Left cardiac atrium (tissue), 4 donors: ENCODE results near the gene ZNF638. TPM values are rescaled to one million over a fixed set of nuclear protein-coding genes. Genes with fewer than 3 reads are reported as not detected.
"Not testable (repeated sequence)": the region's sequence is repeated elsewhere in the genome, so short reads cannot be mapped to it uniquely, and the experiment has no call there.

Experiments
- ATAC-seq, 2 donors: fragments of 200-7000 bp; cut with Tn5 transposase; one replicate each; pipeline ENCODE4 v1.9.1; 2020; ENCODE audit warnings: mild to moderate bottlenecking in 2 of 2, moderate library complexity in 2 of 2
- DNase-seq: peaks from one replicate; pipeline ENCODE4 v3.0.0-alpha.2; 2020
- intact Hi-C, 2 donors: fragments of 100-400 bp; cut with DNase I; formaldehyde crosslinking; loops; one replicate each; pipeline versions ENCODE4 v1.14.1 to v1.15.1; 2022 to 2023
- long read RNA-seq: library from polyadenylated mRNA; unstranded; transcript quantifications from one replicate; pipeline ENCODE4 v2.0.0, GENCODE V29; 2021
- total RNA-seq, 2 donors: library from RNA; stranded (reverse); fragmentation: NEBNext Ultra II Directional; extraction: Animal tissue kit (Norgen Biotek cat#: 25700); gene quantifications; one replicate each; pipeline ENCODE4 v1.2.1, GENCODE V29; 2021
- donor health status: DM: no; HTN: yes; CAD: no.
- donor health status: DM: no; HTN: yes; CAD: no; lungs with severe emphysema.
- donor health status: DM: yes; HTN: yes; CAD: no.
- donor health status: Dilated cardiomyopathy.

Gene ZNF638
- 10 to 100 TPM; 68.7 to 72.8 TPM for total RNA-seq
- long read RNA-seq, partial matches to known transcripts: 21 of 42 reads
- long read RNA-seq, other reads (novel, unspliced or antisense): 20 of 42 reads

GRCh38 chr2:71331581-71332434 is at the start of gene ZNF638:
ZNF638 (plus strand) TSS chr2:71331782; CDS start chr2:71348955, 17,173 bp downstream.
- DNase-seq: peak; percentile 96
- intact Hi-C loops: loop anchor here in 1 of 2 donors (1.0 kb wide), 1 partner anchor 108 kb away; no protein-coding TSS in a partner anchor
- ATAC-seq: peak; percentile 99

GRCh38 chr2:71281950-71282349 is 49.6 kb upstream of the ZNF638 start:
- intact Hi-C loops: no loop called here
- DNase-seq (no peak), ATAC-seq (no peak)

GRCh38 chr2:71282493-71282892 is 49.1 kb upstream of the ZNF638 start:
- ATAC-seq: peak in 1 of 2 donors; percentile 46
- intact Hi-C loops: no loop called here
- no peak for DNase-seq

- DNase-seq: no peak
- intact Hi-C loops: no loop called here
- ATAC-seq: no peak
Measured at GRCh38 chr2:71283131-71283530, 48.5 kb upstream of the ZNF638 start.

- no peak for ATAC-seq
- intact Hi-C loops: no loop called here
- DNase-seq: no peak
Measured at GRCh38 chr2:71285706-71286105, 45.9 kb upstream of the ZNF638 start.

- no peak for ATAC-seq
- no peak for DNase-seq
- intact Hi-C loops: no loop called here
Measured at GRCh38 chr2:71291398-71291797, 40.2 kb upstream of the ZNF638 start.

GRCh38 chr2:71292159-71292558 is 39.4 kb upstream of the ZNF638 start:
- intact Hi-C loops: no loop called here
- ATAC-seq: no peak
- no peak for DNase-seq

GRCh38 chr2:71298914-71299313 is 32.7 kb upstream of the ZNF638 start:
- intact Hi-C loops: loop anchor here in 1 of 2 donors (5.0 kb wide), 1 partner anchor 213 kb away; no protein-coding TSS in a partner anchor
- DNase-seq (no peak), ATAC-seq (no peak)

- ATAC-seq: no peak
- intact Hi-C loops: loop anchor here in 1 of 2 donors (5.0 kb wide), 1 partner anchor 213 kb away; no protein-coding TSS in a partner anchor
- no peak for DNase-seq
Measured at GRCh38 chr2:71299507-71299906, 32.1 kb upstream of the ZNF638 start.

GRCh38 chr2:71303849-71304248 is 27.7 kb upstream of the ZNF638 start:
- no peak for ATAC-seq
- intact Hi-C loops: loop anchor here in 1 of 2 donors (5.0 kb wide), 1 partner anchor 203 kb away; no protein-coding TSS in a partner anchor
- DNase-seq: no peak

- no peak for DNase-seq
- ATAC-seq: peak; percentile 47 to 92
- intact Hi-C loops: no loop called here
Measured at GRCh38 chr2:71306762-71307161, 24.8 kb upstream of the ZNF638 start.

- no peak for DNase-seq
- intact Hi-C loops: no loop called here
Measured at GRCh38 chr2:71313016-71313766, 18.4 kb upstream of the ZNF638 start.

GRCh38 chr2:71317060-71317459 is 14.5 kb upstream of the ZNF638 start:
- intact Hi-C loops: no loop called here
- no peak for ATAC-seq

More at GRCh38 chr2:71313016-71313766, 18.4 kb upstream of the ZNF638 start:
- no peak for ATAC-seq

GRCh38 chr2:71317900-71318299 is 13.7 kb upstream of the ZNF638 start:
- DNase-seq: not testable (repeated sequence)

More at GRCh38 chr2:71317060-71317459, 14.5 kb upstream of the ZNF638 start:
- no peak for DNase-seq

GRCh38 chr2:71323386-71323785 is 8.2 kb upstream of the ZNF638 start:
- intact Hi-C loops: no loop called here
- ATAC-seq: no peak
- no peak for DNase-seq

More at GRCh38 chr2:71317900-71318299, 13.7 kb upstream of the ZNF638 start:
- intact Hi-C loops, ATAC-seq: not testable (repeated sequence)

GRCh38 chr2:71326968-71327367 is 4.6 kb upstream of the ZNF638 start:
- intact Hi-C loops: no loop called here
- DNase-seq (no peak), ATAC-seq (no peak)

- ATAC-seq (no peak), DNase-seq (no peak)
- intact Hi-C loops: no loop called here
Measured at GRCh38 chr2:71327916-71328315, 3.7 kb upstream of the ZNF638 start.

GRCh38 chr2:71330155-71330554 is 1.4 kb upstream of the ZNF638 start:
- ATAC-seq: no peak
- intact Hi-C loops: no loop called here
- no peak for DNase-seq

GRCh38 chr2:71330585-71331330 is 824 bp upstream of the ZNF638 start:
- DNase-seq (no peak), ATAC-seq (no peak)
- intact Hi-C loops: no loop called here
